ENCODE data around the gene SPOCK2. TPM values are rescaled to one million over a fixed set of nuclear protein-coding genes. Genes with fewer than 3 reads are reported as not detected.

The SPOCK2 gene
- polyA plus RNA-seq, 1 experiment: 0.04 TPM

- no peak for TF ChIP-seq CTCF (IDR thresholded peaks at IDR 0.05; ENCODE audit: insufficient read depth, low read depth, low read length)
- H3K36me3 ChIP-seq (ENCODE audit: control insufficient read depth, insufficient read depth, low read length): no peaks in the 10 kb centered on the region
- no peak for DNase-seq (ENCODE audit: low read depth)
- ChIA-PET POLR2A (no interaction called here), CTCF (interaction anchor here (0.5 to 1.1 kb wide), 2 partner anchors 70 to 1564 kb away, joined by 3 to 4 read pairs; no protein-coding TSS in a partner anchor)
- peaks cover 4% of the 10 kb centered on the region for H3K27me3 ChIP-seq (ENCODE audit: control insufficient read depth, insufficient read depth, low read length)
- H3K4me3 ChIP-seq (ENCODE audit: low read depth, low read length): no peak overlapping the region
Observed at GRCh38 chr10:72025832-72026231, 62.5 kb downstream of the SPOCK2 start.

GRCh38 chr10:72025400-72025799 is 63.0 kb downstream of the SPOCK2 start:
- Histone ChIP-seq H3K4me3 (ENCODE audit: low read depth, low read length) (no peak overlapping the region), H3K36me3 (ENCODE audit: control insufficient read depth, insufficient read depth, low read length) (no peaks in the 10 kb centered on the region), H3K27me3 (ENCODE audit: control insufficient read depth, insufficient read depth, low read length) (0 out of 2 replicates have a peak, but pooled peaks cover 2% of the 10 kb centered on the region)
- POLR2A ChIA-PET: no interaction called here
- CTCF ChIA-PET: interaction anchor here (0.6 to 1.1 kb wide), 2 partner anchors 16 to 69 kb away, joined by 3 to 4 read pairs; no protein-coding TSS in a partner anchor
- no peak for DNase-seq (ENCODE audit: low read depth)
- no peak for TF ChIP-seq CTCF (IDR thresholded peaks at IDR 0.05; ENCODE audit: insufficient read depth, low read depth, low read length)

GRCh38 chr10:72024596-72024995 is 63.8 kb downstream of the SPOCK2 start:
- POLR2A ChIA-PET: no interaction called here
- DNase-seq (ENCODE audit: low read depth): no peak
- Histone ChIP-seq H3K36me3 (ENCODE audit: control insufficient read depth, insufficient read depth, low read length) (no peaks in the 10 kb centered on the region), H3K4me3 (ENCODE audit: low read depth, low read length) (no peak overlapping the region), H3K27me3 (ENCODE audit: control insufficient read depth, insufficient read depth, low read length) (0 out of 2 replicates have a peak, but pooled peaks cover 2% of the 10 kb centered on the region)
- TF ChIP-seq CTCF (IDR thresholded peaks at IDR 0.05; ENCODE audit: insufficient read depth, low read depth, low read length): no peak
- CTCF ChIA-PET: interaction anchor here (1.1 kb wide), 1 partner anchor 68 kb away, joined by 4 read pairs; no protein-coding TSS in a partner anchor

DNA sequence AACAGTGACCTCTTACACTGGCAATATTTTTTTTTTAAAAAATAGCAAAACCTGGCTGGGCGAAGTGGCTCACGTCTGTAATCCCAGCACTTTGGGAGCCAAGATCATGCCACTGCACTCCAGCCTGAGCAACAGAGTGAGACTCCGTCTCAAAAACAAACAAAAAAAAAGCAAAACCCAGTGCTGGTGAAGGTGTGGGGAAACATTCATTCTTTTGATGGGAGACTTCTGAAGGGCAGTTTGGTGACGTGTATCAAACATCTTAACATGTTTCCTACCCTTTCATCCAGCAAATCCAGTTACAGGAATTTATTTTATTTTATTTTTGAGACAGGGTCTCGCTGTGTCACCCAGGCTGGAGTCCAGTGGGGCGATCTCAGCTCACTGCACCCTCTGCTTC is 66.1 kb downstream of the SPOCK2 start:
- H3K4me3 ChIP-seq (ENCODE audit: low read depth, low read length): no peak overlapping the region
- ChIA-PET CTCF (interaction anchor here (0.6 kb wide), 2 partner anchors 24 to 33 kb away, joined by 3 read pairs; no protein-coding TSS in a partner anchor), POLR2A (no interaction called here)
- no peaks in the 10 kb centered on the region for H3K36me3 ChIP-seq (ENCODE audit: control insufficient read depth, insufficient read depth, low read length)
- DNase-seq (ENCODE audit: low read depth): no peak
- TF ChIP-seq CTCF (IDR thresholded peaks at IDR 0.05; ENCODE audit: insufficient read depth, low read depth, low read length): no peak
- H3K27me3 ChIP-seq (ENCODE audit: control insufficient read depth, insufficient read depth, low read length): 0 out of 2 replicates have a peak, but pooled peaks cover 2% of the 10 kb centered on the region

GRCh38 chr10:72020914-72021809 is 67.2 kb downstream of the SPOCK2 start:
- POLR2A ChIA-PET: no interaction called here
- 0 out of 2 replicates have a peak, but pooled peaks cover 2% of the 10 kb centered on the region for H3K27me3 ChIP-seq (ENCODE audit: control insufficient read depth, insufficient read depth, low read length)
- no peak for TF ChIP-seq CTCF (IDR thresholded peaks at IDR 0.05; ENCODE audit: insufficient read depth, low read depth, low read length)

More at GRCh38 chr10:72020914-72021809, 67.2 kb downstream of the SPOCK2 start:
- CTCF ChIA-PET: no interaction called here
- no peaks in the 10 kb centered on the region for H3K36me3 ChIP-seq (ENCODE audit: control insufficient read depth, insufficient read depth, low read length)
- DNase-seq (ENCODE audit: low read depth): no peak
- no peak overlapping the region for H3K4me3 ChIP-seq (ENCODE audit: low read depth, low read length)
